ENCODE results near the gene CRTC3.

GRCh38 chr15:90489944-90490343 is 39.8 kb upstream of the CRTC3 start:
- TF ChIP-seq CTCF (conservative IDR thresholded peaks at IDR 0.05 in 1 of 2, IDR thresholded peaks at IDR 0.05 in 1 of 2; ENCODE audit: low read depth in 1 of 2, low read length in 2 of 2): no peak
- no peak for TF ChIP-seq EZH2 (IDR thresholded peaks at IDR 0.05; ENCODE audit: low read length, missing control alignments)

Data from fibroblast of lung (primary cell).